ENCODE measurements around the gene ABCB4. TPM values are rescaled to one million over a fixed set of nuclear protein-coding genes. Genes with fewer than 3 reads are reported as not detected.

ABCB4 gene
- total and polyA plus RNA-seq, 3 donors from 2014 or later: 1.7 to 2.6 (median 2.0) TPM

DNA sequence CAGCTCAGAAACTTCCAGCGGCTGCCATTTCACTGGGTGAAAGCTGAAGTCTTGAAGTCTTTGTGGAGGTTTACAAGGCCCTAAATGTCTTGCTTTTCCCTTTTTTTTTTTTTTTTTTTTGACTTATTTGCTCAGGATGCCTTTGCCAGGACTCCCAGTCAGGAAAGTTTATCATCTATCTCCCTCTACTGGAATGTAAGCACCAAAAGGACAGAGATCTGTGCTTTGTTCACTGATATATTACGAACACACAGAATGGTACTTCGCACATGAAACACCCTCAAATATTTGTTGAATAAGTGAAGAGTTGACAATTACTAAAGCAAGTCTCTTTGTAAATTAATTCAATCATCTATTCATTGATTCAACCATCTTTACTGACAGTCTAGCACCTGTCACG is 23.2 kb downstream of the ABCB4 start:
- Histone ChIP-seq H3K36me3 (ENCODE audit: low read depth, missing control alignments) (no peaks in the 10 kb centered on the region), H3K27me3 (no peaks in the 10 kb centered on the region), H3K27ac (no peak overlapping the region), H3K4me1 (no peaks in the 10 kb centered on the region), H3K9me3 (no peaks in the 10 kb centered on the region), H3K4me3 (no peak overlapping the region)
- no peak for DNase-seq
- 88 to 91% methylated on average over 4 of the region's 4 CpGs for WGBS, 2 donors
- intact Hi-C loops (cut with DNase I; ENCODE audit: low total_unique reads): no loop called here
- TF ChIP-seq POLR2A (IDR thresholded peaks at IDR 0.05) (no peak), CTCF (IDR thresholded peaks at IDR 0.05) (no peak)

DNA sequence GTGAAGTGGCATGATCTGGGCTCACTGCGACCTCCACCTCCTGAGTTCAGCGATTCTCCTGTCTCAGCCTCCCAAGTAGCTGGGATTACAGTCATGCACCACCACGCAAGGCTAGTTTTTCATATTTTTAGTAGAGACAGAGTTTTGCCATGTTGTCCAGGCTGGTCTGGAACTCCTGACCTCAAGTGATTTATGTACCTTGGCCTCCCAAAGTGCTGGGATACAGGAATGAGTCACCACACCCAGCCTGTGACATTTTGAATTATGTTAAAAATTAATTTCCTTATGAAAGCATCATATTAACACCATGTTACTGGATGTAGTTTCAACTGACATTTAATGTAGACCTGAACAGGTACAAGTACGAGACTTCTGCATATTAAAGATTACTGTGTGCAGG is 24.3 kb downstream of the ABCB4 start:
- WGBS, 2 donors: 91 to 93% methylated on average over 4 of the region's 4 CpGs
- no peak for DNase-seq
- no peaks in the 10 kb centered on the region for H3K4me1 ChIP-seq
- TF ChIP-seq CTCF (IDR thresholded peaks at IDR 0.05) (no peak), POLR2A (IDR thresholded peaks at IDR 0.05) (no peak)
- H3K27me3 ChIP-seq: no peaks in the 10 kb centered on the region
- no peak overlapping the region for H3K27ac ChIP-seq
- H3K9me3 ChIP-seq: no peaks in the 10 kb centered on the region
- no peak overlapping the region for H3K4me3 ChIP-seq
- no peaks in the 10 kb centered on the region for H3K36me3 ChIP-seq (ENCODE audit: low read depth, missing control alignments)
- intact Hi-C loops (cut with DNase I; ENCODE audit: low total_unique reads): no loop called here

GRCh38 chr7:87450706-87451105 is 24.8 kb downstream of the ABCB4 start:
- Histone ChIP-seq H3K9me3 (no peaks in the 10 kb centered on the region), H3K27ac (no peak overlapping the region), H3K4me3 (no peak overlapping the region), H3K4me1 (no peaks in the 10 kb centered on the region), H3K27me3 (no peaks in the 10 kb centered on the region), H3K36me3 (ENCODE audit: low read depth, missing control alignments) (no peaks in the 10 kb centered on the region)
- DNase-seq: no peak
- intact Hi-C loops (cut with DNase I; ENCODE audit: low total_unique reads): no loop called here
- 83 to 96% methylated on average over 1 of the region's 1 CpG for WGBS, 2 donors
- TF ChIP-seq POLR2A (IDR thresholded peaks at IDR 0.05) (no peak), CTCF (IDR thresholded peaks at IDR 0.05) (no peak)

- Histone ChIP-seq H3K4me1 (no peaks in the 10 kb centered on the region), H3K9me3 (no peaks in the 10 kb centered on the region), H3K27me3 (no peaks in the 10 kb centered on the region), H3K4me3 (no peak overlapping the region), H3K36me3 (ENCODE audit: low read depth, missing control alignments) (no peaks in the 10 kb centered on the region), H3K27ac (no peak overlapping the region)
- no peak for DNase-seq
- no peak for TF ChIP-seq CTCF (IDR thresholded peaks at IDR 0.05)
- no peak for TF ChIP-seq POLR2A (IDR thresholded peaks at IDR 0.05)
- 89 to 91% methylated on average over 7 of the region's 7 CpGs for whole genome bisulfite sequencing, 2 donors
- intact Hi-C loops (cut with DNase I; ENCODE audit: low total_unique reads): no loop called here
These were observed 27.1 kb downstream of the ABCB4 start for GRCh38 chr7:87448388-87448787.

DNA sequence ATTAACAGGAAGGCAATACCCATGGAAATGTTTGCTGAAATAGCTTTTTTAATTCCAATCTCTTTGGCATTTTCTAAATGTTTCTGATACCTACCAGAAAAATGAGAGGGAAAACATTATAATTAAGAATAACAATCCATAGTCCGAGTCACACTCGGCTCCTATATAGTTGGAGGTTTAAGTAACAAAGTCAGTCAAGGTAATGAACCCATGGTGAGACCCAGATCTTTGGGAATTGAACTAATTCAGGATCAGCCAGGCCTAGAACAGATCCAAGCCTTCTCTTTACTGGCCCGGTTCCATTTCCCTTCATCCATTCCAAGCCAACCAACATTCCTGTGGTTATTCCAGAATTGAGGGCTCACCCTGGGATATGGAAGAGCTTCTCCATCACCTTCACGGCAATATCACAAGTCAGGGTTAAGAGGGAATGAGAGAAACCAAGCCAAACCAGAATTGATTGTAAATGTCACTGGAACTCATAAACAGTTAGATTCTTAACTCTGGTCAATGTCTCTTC is 28.3 kb downstream of the ABCB4 start:
- no peaks in the 10 kb centered on the region for H3K27me3 ChIP-seq
- intact Hi-C loops (cut with DNase I; ENCODE audit: low total_unique reads): no loop called here
- no peak for TF ChIP-seq CTCF (IDR thresholded peaks at IDR 0.05)
- TF ChIP-seq POLR2A (IDR thresholded peaks at IDR 0.05): no peak
- H3K4me1 ChIP-seq: no peaks in the 10 kb centered on the region
- no peaks in the 10 kb centered on the region for H3K9me3 ChIP-seq
- H3K36me3 ChIP-seq (ENCODE audit: low read depth, missing control alignments): no peaks in the 10 kb centered on the region
- 72 to 93% methylated on average over 4 of the region's 4 CpGs for WGBS, 2 donors
- H3K4me3 ChIP-seq: no peak overlapping the region
- no peak for DNase-seq
- H3K27ac ChIP-seq: no peak overlapping the region

Data from testis (tissue), 3 donors.